Measurements from ENCODE around the gene LZTR1. TPM values are rescaled to one million over a fixed set of nuclear protein-coding genes. Genes with fewer than 3 reads are reported as not detected.

LZTR1 gene
- total RNA-seq, 2 experiments from 2014 or later: 48.4 to 51.3 TPM

DNA sequence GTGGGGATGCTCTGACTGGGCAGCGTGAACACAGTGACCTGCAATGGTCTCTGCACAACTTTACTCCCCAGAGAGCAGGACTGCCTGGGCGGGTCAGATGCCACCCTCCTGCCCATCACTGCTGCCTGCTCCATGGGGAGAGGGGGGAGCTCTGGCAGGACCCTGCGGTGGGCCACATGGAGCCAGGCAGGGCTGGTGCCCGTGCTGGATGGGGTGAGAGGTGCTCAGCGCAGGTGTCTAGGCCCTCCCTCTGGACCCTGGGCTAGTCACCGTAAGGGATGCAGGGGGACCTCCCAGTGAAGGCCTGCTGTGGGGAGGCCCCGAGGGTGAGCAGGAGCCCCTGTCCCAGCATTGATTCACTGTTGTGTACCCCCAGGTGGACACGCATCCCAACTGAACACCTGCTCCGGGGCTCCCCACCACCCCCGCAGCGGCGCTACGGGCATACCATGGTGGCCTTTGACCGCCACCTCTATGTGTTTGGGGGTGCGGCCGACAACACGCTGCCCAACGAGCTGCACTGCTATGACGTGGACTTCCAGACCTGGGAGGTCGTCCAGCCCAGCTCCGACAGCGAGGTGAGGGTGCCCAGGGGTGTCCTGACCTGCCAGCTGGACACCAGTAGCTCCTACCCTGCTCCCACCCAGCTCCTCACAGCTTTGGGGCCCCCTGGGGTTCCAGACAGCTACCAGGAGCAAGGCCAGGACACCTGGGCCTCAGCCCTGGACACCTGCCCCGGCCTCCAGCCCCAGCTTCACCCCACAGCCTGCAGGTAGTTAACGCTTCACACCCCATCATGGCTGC is 9.4 kb downstream of the LZTR1 start:
- Mint-ChIP-seq H3K27me3 (no peaks in the 10 kb centered on the region), H3K36me3 (ENCODE audit: low read depth) (peaks cover 30% of the 10 kb centered on the region), H3K27ac (no peak overlapping the region), H3K9me3 (no peaks in the 10 kb centered on the region), H3K4me3 (no peak overlapping the region), H3K4me1 (ENCODE audit: low read depth) (no peaks in the 10 kb centered on the region)
- Histone ChIP-seq H3K9me3 (ENCODE audit: control insufficient read depth in 1 of 2, insufficient read depth in 1 of 2, low read length in 2 of 2) (no peaks in the 10 kb centered on the region), H3K27me3 (ENCODE audit: control insufficient read depth in 1 of 2, insufficient read depth in 2 of 2, low read length in 2 of 2) (no peaks in the 10 kb centered on the region), H3K4me3 (ENCODE audit: low read length) (no peak overlapping the region), H3K36me3 (ENCODE audit: insufficient read depth, low read length) (peaks cover 69% of the 10 kb centered on the region), H3K4me1 (ENCODE audit: insufficient read depth, low read length) (peaks cover 11% of the 10 kb centered on the region), H3K27ac (ENCODE audit: low read depth in 1 of 2, low read length in 2 of 2) (no peak overlapping the region)
- ChIA-PET CTCF (no interaction called here), POLR2A (interaction anchor here (0.7 kb wide), 1 partner anchor 9 kb away, joined by 3 read pairs; the partner anchor contains the start of gene LZTR1)
- intact Hi-C loops (cut with DNase I, micrococcal nuclease): loop anchor here in 1 of 2 experiments (5.0 kb wide), 1 partner anchor 51 kb away; no protein-coding TSS in a partner anchor
- TF ChIP-seq, protein P1, sequence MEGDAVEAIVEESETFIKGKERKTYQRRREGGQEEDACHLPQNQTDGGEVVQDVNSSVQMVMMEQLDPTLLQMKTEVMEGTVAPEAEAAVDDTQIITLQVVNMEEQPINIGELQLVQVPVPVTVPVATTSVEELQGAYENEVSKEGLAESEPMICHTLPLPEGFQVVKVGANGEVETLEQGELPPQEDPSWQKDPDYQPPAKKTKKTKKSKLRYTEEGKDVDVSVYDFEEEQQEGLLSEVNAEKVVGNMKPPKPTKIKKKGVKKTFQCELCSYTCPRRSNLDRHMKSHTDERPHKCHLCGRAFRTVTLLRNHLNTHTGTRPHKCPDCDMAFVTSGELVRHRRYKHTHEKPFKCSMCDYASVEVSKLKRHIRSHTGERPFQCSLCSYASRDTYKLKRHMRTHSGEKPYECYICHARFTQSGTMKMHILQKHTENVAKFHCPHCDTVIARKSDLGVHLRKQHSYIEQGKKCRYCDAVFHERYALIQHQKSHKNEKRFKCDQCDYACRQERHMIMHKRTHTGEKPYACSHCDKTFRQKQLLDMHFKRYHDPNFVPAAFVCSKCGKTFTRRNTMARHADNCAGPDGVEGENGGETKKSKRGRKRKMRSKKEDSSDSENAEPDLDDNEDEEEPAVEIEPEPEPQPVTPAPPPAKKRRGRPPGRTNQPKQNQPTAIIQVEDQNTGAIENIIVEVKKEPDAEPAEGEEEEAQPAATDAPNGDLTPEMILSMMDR (IDR thresholded peaks at IDR 0.05): no peak
- DNase-seq: no peak
- ATAC-seq (ENCODE audit: poor library complexity): no peak

DNA sequence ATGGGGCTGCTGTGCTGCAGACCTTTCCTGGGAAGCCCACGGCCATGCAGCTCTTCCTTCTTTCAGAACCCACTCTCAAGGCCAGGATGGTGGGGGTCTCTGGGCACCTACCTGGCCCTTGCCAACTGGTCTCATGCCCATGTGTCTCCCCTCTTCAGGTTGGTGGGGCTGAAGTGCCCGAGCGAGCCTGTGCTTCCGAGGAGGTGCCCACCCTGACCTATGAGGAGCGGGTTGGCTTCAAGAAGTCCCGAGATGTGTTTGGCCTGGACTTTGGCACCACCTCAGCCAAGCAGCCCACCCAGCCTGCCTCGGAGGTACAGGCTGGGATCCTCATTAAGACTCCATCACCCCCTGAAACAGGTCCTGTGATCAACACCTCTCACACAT is 10.0 kb downstream of the LZTR1 start:
- Mint-ChIP-seq H3K36me3 (ENCODE audit: low read depth) (peaks cover 27% of the 10 kb centered on the region), H3K27ac (no peak overlapping the region), H3K4me3 (no peak overlapping the region), H3K4me1 (ENCODE audit: low read depth) (no peaks in the 10 kb centered on the region), H3K27me3 (no peaks in the 10 kb centered on the region), H3K9me3 (no peaks in the 10 kb centered on the region)
- CTCF ChIA-PET: no interaction called here
- POLR2A ChIA-PET: no interaction called here
- H3K4me3 ChIP-seq (ENCODE audit: low read length): no peak overlapping the region
- TF ChIP-seq, protein P1 (IDR thresholded peaks at IDR 0.05): no peak
- H3K9me3 ChIP-seq (ENCODE audit: control insufficient read depth in 1 of 2, insufficient read depth in 1 of 2, low read length in 2 of 2): no peaks in the 10 kb centered on the region
- DNase-seq: no peak
- no peak for ATAC-seq (ENCODE audit: poor library complexity)
- intact Hi-C loops (cut with DNase I, micrococcal nuclease): loop anchor here in 1 of 2 experiments (5.0 kb wide), 1 partner anchor 50 kb away; no protein-coding TSS in a partner anchor
- peaks cover 69% of the 10 kb centered on the region for H3K36me3 ChIP-seq (ENCODE audit: insufficient read depth, low read length)
- H3K4me1 ChIP-seq (ENCODE audit: insufficient read depth, low read length): peaks cover 11% of the 10 kb centered on the region
- H3K27me3 ChIP-seq (ENCODE audit: control insufficient read depth in 1 of 2, insufficient read depth in 2 of 2, low read length in 2 of 2): no peaks in the 10 kb centered on the region
- H3K27ac ChIP-seq (ENCODE audit: low read depth in 1 of 2, low read length in 2 of 2): no peak overlapping the region

- H3K27me3 ChIP-seq (ENCODE audit: control insufficient read depth in 1 of 2, insufficient read depth in 2 of 2, low read length in 2 of 2): no peaks in the 10 kb centered on the region
- DNase-seq: no peak
Observed at GRCh38 chr22:20992456-20993303, 10.6 kb downstream of the LZTR1 start.

More at GRCh38 chr22:20992456-20993303, 10.6 kb downstream of the LZTR1 start:
- no peaks in the 10 kb centered on the region for H3K4me1 Mint-ChIP-seq (ENCODE audit: low read depth)
- no peaks in the 10 kb centered on the region for H3K27me3 Mint-ChIP-seq
- TF ChIP-seq, protein P1 (IDR thresholded peaks at IDR 0.05): no peak
- H3K36me3 Mint-ChIP-seq (ENCODE audit: low read depth): peaks cover 23% of the 10 kb centered on the region
- H3K9me3 ChIP-seq (ENCODE audit: control insufficient read depth in 1 of 2, insufficient read depth in 1 of 2, low read length in 2 of 2): no peaks in the 10 kb centered on the region
- ChIA-PET CTCF (no interaction called here), POLR2A (no interaction called here)
- no peak overlapping the region for H3K4me3 ChIP-seq (ENCODE audit: low read length)
- peaks cover 11% of the 10 kb centered on the region for H3K4me1 ChIP-seq (ENCODE audit: insufficient read depth, low read length)
- no peak overlapping the region for H3K4me3 Mint-ChIP-seq
- H3K27ac ChIP-seq (ENCODE audit: low read depth in 1 of 2, low read length in 2 of 2): no peak overlapping the region
- no peaks in the 10 kb centered on the region for H3K9me3 Mint-ChIP-seq
- ATAC-seq (ENCODE audit: poor library complexity): no peak
- intact Hi-C loops (cut with DNase I, micrococcal nuclease): loop anchor here in 1 of 2 experiments (5.0 kb wide), 1 partner anchor 50 kb away; no protein-coding TSS in a partner anchor
- peaks cover 66% of the 10 kb centered on the region for H3K36me3 ChIP-seq (ENCODE audit: insufficient read depth, low read length)
- H3K27ac Mint-ChIP-seq: no peak overlapping the region

All from CD4-positive, alpha-beta T cell (primary cell).